HG03039 (cell line): ENCODE data around the gene CCDC186.

ENCODE experiments used
- ATAC-seq: cut with Tn5 transposase; IDR thresholded peaks from one replicate; pipeline ENCODE4 v1.9.1; 2021; ENCODE audit warnings: mild to moderate bottlenecking, moderate library complexity; ENCODE audit not compliant: unreplicated experiment

CCDC186 gene

DNA sequence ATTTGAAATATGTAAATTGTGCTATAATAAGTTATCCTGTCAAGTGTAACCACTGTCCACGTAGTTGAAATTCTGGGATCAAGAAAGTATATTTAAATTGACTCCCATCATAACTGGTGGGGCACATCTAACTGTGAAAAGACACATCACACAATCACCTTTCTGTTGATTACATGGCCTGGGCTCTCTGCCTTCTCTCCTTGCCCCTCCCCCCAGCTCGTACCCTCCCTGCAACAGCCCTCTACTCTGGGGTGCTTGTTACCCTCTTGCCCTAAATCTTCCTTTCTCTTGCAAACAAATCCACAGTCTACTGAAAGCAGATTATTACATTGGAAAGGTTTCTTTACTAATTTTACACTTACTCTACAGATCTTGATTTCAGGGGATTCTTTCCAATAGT, 56.3 kb downstream of the CCDC186 start:
- ATAC-seq = no peak

DNA sequence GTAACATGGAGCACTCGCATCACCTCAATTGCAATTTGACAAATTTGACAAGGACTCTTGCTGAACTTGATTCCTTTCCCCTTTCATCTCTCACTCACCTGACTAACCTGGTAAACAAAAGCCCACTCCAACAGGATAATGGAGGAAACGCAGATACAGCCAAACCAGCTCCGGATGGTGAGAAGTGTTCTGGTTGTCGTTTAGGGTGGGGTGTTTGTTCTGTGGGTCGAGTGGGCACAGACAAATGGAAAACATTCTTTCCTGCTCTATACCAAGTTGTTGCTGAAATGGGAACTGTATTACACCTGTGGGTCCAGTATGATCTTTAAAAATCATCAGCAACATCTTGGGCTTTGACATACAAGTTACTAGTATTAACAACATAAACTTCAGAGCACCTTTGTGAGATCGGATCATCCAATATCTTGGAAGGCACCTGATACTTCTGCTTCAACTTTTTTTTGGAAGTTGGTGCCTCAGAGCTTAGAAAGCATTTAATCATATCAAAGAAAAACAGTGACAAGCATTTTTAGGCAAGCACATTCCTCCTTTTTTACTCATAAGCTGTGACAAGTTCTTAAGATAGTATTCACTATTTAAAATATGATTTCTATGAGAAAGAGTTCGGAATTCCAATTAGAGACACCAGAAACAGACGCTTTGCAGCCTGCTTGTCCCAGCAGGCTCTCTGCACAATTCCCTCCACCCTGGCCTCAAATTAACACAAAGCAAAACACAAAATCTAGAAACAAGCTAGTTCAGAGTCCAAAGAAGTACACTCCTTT, 58.1 kb downstream of the CCDC186 start:
- no peak for ATAC-seq

DNA sequence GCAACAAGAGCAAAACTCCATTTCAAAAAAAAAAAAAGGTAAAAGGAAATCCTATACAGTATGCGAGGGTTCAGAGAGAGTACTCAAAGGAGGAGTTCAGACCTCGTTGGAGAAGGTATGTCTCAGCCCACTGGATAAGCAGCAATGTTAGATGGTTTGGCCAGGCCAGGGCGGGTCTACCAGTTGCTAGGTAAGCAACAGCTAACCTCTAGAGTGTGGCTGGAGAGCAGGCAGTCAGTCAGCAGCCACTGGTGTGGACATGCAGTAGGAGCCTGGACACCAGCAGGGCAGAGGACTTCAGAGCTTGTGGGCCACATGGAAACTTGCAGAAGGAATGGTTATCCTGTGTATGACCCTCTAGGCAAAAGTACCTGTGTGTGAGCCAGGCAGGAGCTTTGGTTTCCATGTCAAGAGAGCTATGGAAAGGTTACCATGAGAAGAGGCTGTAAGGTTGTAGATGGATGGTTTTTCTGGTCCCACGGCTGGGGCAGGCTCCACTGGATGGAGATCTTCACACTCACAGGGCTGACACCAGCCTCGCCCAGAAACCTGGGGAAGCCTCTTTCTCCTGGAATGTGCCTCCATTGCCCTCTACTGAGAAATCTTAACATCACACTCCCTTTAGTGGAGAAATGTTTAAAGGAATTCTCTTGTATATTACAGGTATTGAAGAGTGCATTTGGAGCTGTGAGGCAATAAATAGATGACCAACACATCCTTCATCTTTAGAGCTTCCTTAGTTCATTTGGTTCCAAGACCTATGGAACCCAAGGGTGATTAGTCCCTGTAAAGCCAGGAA, 63.6 kb downstream of the CCDC186 start:
- no peak for ATAC-seq

DNA sequence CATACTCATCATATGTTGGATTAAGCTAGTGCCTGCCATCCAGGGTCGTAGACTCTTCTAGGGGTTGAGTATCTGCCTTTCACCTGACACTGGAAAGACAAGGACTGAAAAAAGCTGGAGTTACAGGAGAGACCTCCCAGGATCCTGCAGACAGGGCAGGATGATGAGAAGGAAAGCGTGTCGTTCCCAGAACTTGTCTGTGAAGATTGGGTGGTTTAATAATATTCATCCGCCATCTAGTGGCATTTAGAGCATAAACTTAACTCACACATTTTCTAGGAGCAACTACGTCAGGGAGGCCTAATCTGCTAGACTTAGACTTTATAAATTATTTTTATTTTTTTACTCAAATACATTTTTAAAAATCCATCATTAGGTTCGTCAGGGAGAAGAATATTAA, 70.7 kb downstream of the CCDC186 start:
- no peak for ATAC-seq

DNA sequence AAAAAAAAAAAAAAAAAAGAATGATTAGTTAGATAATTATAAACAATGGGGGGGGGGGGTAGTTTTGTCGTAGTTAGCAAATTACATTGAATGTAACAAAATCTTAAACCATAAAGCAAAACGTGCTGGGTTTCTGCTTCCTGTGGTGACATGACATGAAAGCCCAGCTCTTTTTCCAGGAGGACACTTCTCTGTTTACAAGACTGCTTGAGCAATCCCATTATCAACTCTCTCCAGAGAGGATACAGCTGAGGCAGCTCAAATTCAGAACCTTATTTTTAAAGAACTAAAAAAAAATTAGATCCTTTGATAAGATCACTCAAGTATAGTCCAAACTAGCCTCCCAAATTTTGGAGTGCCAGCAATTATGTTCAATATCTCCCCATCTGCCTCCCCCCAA, 71.7 kb downstream of the CCDC186 start:
- no peak for ATAC-seq

DNA sequence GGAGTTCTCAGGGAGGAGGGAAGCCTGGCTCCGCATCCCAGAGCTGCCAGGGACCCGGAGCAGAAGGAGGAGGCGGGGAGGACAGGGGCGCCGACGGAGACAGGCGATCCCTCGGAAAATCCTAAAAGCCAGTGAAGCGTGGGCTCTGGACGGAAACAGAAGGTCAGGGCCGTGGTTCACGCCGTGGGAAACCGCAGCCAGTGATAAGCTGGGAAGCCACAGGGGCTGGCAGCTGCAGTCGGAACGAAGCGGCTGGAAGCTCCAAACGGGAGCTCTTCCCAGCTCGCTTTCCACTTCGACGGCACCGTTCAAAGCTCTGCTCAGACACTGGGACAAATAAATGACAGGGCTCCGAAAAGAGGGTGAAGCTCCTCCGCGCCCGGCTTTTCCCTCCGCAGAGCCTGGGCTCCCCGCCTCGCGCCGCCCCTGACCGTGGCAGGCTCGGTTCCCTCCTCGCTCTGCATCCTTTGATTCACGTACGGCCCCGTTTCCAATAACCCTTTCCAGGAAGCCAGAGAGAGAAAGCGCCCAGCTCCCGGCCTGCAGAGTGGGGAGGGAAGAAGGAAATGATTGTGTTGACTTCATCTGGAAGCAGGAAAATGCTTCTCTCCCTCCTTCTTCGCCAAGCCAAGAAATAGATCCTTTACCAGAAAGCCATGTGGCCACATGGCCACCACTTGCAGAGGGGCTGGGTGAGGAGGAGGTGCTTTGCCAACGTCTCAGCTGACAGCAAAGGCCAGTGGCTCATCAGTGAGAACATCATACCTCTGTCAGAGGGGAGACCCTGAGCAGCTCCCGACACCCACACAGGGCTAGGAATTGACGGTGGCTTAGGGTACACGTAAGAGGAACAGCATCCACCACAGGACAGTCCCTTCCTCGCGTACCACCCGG, 72.9 kb downstream of the CCDC186 start:
- no peak for ATAC-seq

DNA sequence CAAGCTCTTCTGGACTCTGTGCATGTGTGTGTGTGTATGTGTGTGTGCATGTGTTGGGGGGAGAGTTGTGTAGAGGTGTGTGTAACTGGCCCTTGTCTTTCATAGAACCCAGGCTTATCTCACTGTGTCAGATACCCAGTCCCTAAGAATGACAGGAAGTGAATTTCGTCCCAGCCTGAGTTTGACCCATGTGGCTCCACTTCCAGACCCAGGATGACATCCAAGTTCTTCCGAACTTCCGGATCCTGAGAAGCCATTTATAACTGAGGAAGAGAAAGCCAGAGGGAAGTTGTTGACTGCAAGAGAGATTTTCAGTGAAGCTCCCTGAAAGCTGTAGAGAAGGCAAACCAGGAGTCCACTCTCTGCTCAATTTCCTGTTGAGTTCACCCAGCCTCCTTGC, 77.1 kb downstream of the CCDC186 start:
- no peak for ATAC-seq

DNA sequence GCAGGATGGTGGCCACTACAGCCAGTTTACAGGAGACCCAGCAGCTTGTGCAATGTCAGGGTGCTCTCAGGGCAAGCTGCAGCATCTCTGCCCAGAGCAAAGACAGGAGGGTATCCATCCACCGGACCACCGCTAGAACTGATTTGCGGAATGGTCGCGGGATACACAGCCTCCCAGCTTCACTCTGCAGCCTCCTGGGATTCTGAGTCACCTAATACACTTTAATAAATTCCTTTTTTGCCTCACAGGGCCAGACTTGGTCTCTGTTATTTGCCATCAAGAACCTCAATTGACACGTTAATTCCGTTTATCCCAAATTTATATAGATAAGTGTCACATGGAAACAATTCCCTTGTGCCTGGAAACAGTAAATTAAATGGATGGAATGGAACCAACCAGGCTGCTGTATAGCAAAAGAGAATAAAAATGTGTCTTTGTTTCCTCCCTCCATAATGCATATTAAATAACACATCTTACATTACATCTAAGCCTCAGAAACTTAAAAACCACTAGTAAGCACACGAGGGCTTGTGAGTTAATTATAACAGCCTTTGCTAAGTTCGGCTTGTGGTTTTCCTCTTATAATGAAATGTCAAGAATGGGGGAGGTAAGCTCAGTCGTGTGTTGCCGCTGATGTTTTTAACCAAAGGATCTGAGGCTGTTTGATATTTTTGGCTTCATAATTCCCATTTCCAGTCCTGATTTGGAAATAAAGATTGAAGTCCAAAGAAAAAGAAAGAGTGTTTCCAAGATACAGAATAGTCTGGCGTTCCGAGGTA, 78.3 kb downstream of the CCDC186 start:
- no peak for ATAC-seq

DNA sequence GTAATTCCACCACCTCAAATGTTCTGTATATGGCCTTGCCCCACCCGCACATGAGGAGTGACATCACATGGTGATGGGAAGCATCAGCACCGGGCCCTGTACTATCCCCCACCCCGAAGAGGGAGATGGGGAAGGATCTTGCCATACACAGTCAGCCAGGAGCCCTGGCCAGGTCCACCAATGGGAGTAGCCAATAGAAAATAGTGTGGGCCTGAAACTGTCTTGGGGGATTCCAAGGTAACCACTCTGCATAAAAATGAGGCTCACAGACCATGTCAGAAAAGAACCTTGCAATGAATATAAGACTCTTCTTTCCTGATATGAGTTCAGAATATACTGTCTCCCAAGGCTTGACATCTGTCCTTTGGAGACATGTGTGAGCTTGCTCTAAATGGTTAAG, 79.2 kb downstream of the CCDC186 start:
- no peak for ATAC-seq

DNA sequence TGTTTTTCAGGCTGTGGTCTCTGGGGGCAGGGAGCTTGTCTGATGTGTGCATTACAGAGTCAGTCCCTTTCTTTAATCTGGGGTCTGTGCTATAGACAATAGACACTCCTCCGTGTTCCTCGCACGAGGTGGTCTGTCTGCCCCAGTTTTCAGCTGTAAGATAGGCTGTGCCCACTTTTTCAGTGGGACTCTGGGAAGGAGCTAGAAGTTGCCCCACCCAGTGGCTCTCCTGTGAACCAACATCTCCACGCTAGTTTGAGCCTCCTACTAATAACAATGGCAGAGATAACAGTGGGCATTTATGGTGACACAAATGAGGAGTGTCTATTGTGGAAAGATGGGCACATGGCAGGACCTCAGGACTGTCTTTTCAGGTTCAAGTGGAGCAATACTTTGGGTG, 86.3 kb downstream of the CCDC186 start:
- no peak for ATAC-seq

DNA sequence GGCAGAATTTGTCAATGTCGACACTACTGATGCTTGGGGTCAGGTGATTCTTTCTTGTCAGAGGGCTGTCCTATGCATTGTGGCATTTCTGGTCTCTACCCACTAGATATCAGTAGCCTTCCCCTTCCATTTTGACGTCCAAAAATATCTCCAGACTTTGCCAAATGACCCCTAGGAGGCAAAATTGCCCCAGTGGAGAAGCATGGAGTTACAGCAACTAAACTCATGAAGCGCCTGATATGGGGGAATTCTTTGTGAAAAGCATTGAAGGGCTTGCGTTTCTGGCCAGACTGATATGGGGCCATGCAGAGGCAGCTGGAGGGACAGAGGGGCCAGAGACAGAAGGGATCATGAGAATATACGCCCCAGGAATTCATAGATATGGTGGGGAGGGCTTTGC, 86.7 kb downstream of the CCDC186 start:
- ATAC-seq = no peak

DNA sequence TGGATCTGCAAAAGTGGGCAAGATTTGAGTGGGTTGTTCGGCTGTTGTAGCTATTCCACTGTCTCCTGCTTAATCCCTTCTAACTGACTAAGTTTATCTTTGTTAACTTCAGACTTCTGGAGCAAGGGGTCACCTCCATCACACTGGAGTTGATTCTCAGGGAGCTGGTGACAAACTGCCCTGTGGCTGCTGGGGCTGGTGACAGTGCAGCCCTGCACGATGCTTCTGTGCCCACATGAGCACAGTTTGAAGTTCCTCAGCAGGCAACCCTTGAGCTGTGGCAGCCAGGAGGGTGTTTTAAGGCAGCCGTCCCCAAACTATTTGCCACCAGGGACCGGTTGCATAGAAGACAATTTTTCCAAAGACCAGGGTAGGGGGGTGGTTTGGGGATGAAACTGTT, 89.8 kb downstream of the CCDC186 start:
- ATAC-seq = no peak

DNA sequence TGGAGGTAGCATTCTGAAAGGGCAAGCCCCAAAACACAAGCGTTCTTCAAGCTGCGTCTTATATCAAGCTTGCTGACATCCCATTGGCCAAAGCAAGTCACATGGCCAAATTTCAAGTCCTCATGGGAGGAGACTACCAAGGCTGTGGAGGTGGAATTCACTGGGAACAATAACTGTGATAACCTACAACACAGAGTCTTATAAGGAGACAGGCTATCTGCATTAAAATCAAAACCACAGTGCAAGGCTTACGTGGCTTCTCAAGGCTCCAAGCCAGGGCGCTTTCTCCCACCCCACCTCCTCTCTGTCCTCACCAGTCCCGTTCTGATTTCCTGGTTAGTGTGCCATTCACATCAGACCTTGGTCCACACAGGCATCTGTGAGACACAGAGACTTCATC, 91.0 kb downstream of the CCDC186 start:
- no peak for ATAC-seq

DNA sequence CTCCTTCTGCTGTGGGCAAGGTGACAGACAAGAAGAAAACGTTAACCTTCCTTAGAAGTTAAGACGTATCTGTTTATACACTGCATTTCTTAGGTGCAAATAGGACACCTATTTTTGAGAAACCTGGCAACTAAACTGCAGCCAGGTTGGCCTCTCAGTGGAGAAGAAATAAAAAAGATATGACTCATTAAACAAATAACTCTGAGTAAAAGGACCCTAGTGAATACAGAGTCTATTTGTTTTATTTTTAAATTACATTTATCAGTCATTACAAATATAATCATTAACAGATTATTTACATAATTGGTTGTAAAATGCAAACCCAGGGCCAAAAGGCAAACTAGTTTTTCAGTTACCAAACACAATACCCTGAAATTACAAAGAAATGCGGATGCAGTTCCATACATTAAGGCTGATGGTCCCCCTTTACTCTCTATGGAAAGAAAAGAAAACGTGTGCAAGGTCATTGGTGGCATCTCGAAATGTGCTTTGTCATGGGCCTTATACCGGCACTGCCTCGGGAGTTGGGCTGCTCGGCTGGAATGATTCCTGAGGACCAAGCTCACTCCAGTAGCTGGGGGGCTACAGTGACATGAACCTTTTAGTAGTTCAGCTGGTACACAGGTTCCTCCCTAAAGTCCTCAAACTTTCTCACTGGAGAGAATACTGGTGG, 92.0 kb downstream of the CCDC186 start:
- no peak for ATAC-seq

DNA sequence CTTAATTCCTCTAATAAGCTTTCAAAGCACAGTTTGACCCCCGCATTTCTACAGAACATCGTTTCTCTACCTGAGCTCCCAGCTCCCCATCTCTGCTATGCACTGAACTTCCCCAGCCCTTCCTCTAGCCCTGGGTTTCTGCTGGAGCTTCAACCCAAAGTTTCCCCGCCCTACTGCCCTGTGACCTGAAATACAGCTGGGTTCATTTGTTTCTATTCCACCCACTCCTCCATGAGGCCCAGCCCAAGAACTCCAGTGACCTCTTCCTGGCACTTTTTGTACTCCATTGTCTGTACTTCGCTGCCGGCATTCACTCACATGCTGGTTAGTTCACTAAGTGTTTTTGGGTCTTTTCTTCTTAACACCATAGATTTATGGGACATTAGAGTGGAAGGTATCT, 94.6 kb downstream of the CCDC186 start:
- ATAC-seq = no peak

DNA sequence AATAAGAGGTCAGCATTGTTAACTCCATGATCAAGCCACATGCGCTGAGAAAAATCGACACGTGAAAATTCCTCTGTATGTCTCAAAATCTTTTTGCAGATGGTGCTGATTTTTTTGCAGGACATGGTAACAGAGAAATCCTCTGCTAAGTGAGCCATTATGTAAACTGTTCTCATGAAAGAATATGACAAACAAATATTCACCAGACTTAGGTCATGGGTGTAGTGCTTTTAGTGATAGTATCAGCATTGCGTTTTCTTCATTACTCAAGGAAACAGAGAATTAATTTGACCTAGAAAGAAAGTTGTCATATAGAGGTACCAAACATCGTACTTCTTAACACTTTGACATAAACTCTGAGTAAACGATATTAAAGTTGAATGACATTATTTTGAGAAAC, 95.7 kb downstream of the CCDC186 start:
- ATAC-seq = no peak

DNA sequence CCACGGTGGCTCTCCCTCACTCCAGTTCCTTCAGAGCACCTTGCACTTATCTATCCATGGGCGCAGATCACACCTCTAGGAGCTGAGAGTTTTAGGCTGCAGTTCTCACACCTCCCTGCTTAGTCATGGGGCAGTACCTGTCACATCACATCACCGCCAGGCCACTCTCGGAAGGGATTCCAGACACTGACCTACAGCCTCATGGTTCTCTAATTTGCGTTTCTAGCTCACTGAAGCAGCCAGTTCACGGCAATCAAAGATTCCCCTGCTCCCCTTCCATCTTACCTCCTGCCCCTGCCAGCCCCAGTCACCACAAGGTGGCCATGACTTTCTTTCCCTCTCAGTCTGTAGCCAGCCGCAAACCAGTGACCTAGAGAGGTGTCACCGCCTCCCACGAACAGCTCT, 96.2 kb downstream of the CCDC186 start:
- no peak for ATAC-seq

DNA sequence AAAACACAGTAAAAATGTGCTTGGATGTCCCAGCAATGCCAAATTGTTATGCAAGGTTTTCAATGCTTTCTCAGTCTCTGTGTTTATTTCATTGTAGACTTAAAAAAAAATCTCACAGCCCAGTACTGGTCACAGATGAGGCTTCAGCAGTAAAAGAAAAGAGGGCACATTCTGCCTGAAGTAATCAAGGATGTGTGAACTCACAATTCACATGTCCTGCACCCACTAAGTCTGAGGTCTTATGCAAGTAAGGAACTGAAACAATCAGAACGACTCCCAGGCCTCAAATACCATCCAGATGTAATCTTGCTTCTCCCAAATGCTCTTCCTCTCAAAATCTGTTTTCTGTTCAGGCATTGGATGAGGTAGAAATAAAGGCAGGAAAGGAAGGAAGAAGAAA, 96.7 kb downstream of the CCDC186 start:
- ATAC-seq = no peak

DNA sequence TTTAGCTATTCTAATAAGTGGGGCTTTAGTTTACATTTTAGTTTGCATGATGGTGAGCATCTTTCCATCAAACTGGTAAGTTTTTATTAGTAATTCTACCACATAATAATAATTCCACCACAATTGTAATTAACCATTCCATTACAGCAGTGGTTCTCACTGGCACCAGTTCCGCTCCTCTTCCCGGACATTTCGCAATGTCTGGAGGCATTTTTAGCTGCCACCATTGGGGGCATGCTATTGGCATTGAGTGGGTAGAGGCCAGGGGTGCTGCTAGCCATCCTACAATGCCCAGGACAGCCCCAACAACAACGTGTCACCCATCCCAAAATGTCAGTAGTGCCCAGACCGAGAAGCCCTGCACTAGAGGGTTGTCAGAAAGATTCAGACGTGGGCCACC, 98.9 kb downstream of the CCDC186 start:
- no peak for ATAC-seq
